K562 (cell line): ENCODE measurements around the gene RIMKLB. TPM values are rescaled to one million over a fixed set of nuclear protein-coding genes. Genes with fewer than 3 reads are reported as not detected.

Source experiments
- ATAC-seq: fragments of 200-7000 bp; cut with Tn5 transposase; 3 replicates; pipeline ENCODE4 v1.9.1; 2020; ENCODE audit warnings: moderate library complexity
- BruUV-seq: library from RNA; stranded (reverse); fragments of 400-500 nt; replicated peaks from 2 replicates; lab custom pipeline; 2021; lab: Mats Ljungman, UMichigan
- CTCF ChIA-PET: fragments of 300-600 bp; formaldehyde crosslinking; extraction: SDS; loops from one replicate; lab custom pipeline; 2021; ENCODE audit warnings: low intra/inter-chr PET ratio; lab: Yijun Ruan, JAX
- POLR2A ChIA-PET: fragments of 300-600, 350-650 bp; sonication (Branson Sonifier 250); formaldehyde crosslinking; extraction: SDS; loops from one replicate; lab custom pipeline; 2021; ENCODE audit warnings: antibody characterized with exemption, inconsistent platforms; lab: Yijun Ruan, JAX
- DNase-seq, 4 experiments: peaks; one replicate each; pipeline versions ENCODE4 v3.0.0 to v3.0.0-alpha.2; 2011 to 2018; ENCODE audit warnings: low spot score in 3 of 4, mixed read lengths in 3 of 4; ENCODE audit errors: extremely low read depth in 1 of 4
- FAIRE-seq: peaks from 2 replicates; lab custom pipeline; 2011; peaks lifted over from hg19 to GRCh38; lab: Jason Lieb, UNC
- H2AFZ ChIP-seq: 2 replicates; pipeline ENCODE4 v1.6.0; 2011; ENCODE audit warnings: low read depth, low read length, control low read depth, inconsistent platforms
- H3K27ac ChIP-seq: fragments of 200-600 bp; 3 replicates; pipeline ENCODE4 v1.8.0; 2011; ENCODE audit warnings: low read depth, mild to moderate bottlenecking, control low read depth, inconsistent platforms, low read length, moderate library complexity, mixed read lengths; ENCODE audit errors: extremely low read depth
- H3K27me3 ChIP-seq, 2 experiments: fragments of 300-600 bp in 1 of 2; 2 replicates in 1 of 2; 3 replicates in 1 of 2; pipeline versions ENCODE4 v1.6.0 to v1.8.0; 2011; ENCODE audit warnings: inconsistent platforms in 2 of 2, low read length in 2 of 2, mild to moderate bottlenecking in 1 of 2, mixed read lengths in 1 of 2, moderate library complexity in 1 of 2; ENCODE audit not compliant: control insufficient read depth in 2 of 2, insufficient read depth in 2 of 2
- H3K36me3 ChIP-seq: fragments of 300-600 bp; 3 replicates; pipeline ENCODE4 v1.8.0; 2011; ENCODE audit warnings: mild to moderate bottlenecking, low read length, inconsistent platforms; ENCODE audit not compliant: control insufficient read depth, insufficient read depth
- H3K4me1 ChIP-seq, 2 experiments: fragments of 200-600 bp in 1 of 2; replicated peaks in 1 of 2; 2 replicates in 1 of 2; 3 replicates in 1 of 2; pipeline versions ENCODE4 v1.5.1 to v1.8.0; 2011; ENCODE audit warnings: inconsistent platforms in 2 of 2, low read length in 2 of 2, mild to moderate bottlenecking in 1 of 2, mixed read lengths in 1 of 2, moderate library complexity in 1 of 2; ENCODE audit not compliant: control insufficient read depth in 2 of 2, insufficient read depth in 2 of 2
- H3K4me2 ChIP-seq: 2 replicates; pipeline ENCODE4 v1.6.1; 2011; ENCODE audit warnings: low read length, control low read depth, inconsistent platforms, mixed read lengths; ENCODE audit not compliant: insufficient read depth
- H3K4me3 ChIP-seq: fragments of 200-600 bp; sonication (generic), shearing (Covaris generic); 2 replicates; pipeline ENCODE4 v1.5.1; 2016; ENCODE audit warnings: control low read depth, inconsistent platforms
- H3K79me2 ChIP-seq: fragments of 200-600 bp; 3 replicates; pipeline ENCODE4 v1.8.0; 2011; ENCODE audit warnings: low read length, inconsistent platforms; ENCODE audit not compliant: control insufficient read depth, insufficient read depth
- H3K9ac ChIP-seq, 2 experiments: 2 replicates each; pipeline versions ENCODE4 v1.6.0 to v1.6.1; 2011; ENCODE audit warnings: low read depth in 2 of 2, low read length in 2 of 2, control low read depth in 1 of 2, inconsistent platforms in 1 of 2, mild to moderate bottlenecking in 1 of 2, mixed read lengths in 1 of 2; ENCODE audit not compliant: insufficient read depth in 1 of 2
- H3K9me1 ChIP-seq: one replicate; pipeline ENCODE4 v1.6.0; 2011; ENCODE audit warnings: inconsistent platforms, mild to moderate bottlenecking, low read length, moderate library complexity; ENCODE audit not compliant: control insufficient read depth, insufficient read depth
- H3K9me3 ChIP-seq: replicated peaks from 2 replicates; pipeline ENCODE4 v1.5.1; 2011; ENCODE audit warnings: low read depth, low read length, inconsistent platforms; ENCODE audit not compliant: control insufficient read depth, insufficient read depth
- H4K20me1 ChIP-seq: replicated peaks from 2 replicates; pipeline ENCODE4 v1.6.1; 2011; ENCODE audit warnings: low read length, inconsistent platforms, mixed read lengths; ENCODE audit not compliant: control insufficient read depth, insufficient read depth
- ELF1 ChIP-seq: fragments of 200-800 bp; sonication (Bioruptor generic); IDR thresholded peaks from 2 replicates; pipeline ENCODE4 v1.6.1; 2016; ENCODE audit warnings: missing genetic modification characterization, missing compliant biosample characterization
- LARP7 ChIP-seq: fragments of 450-650 bp; IDR thresholded peaks from 2 replicates; pipeline ENCODE4 v1.6.1; 2016
- MECOM ChIP-seq: fragments of 250-450 bp; sonication (Bioruptor Pico); IDR thresholded peaks from 2 replicates; pipeline ENCODE4 v1.8.0; 2022; ENCODE audit warnings: inconsistent platforms
- NCOA2 ChIP-seq, 2 experiments: fragments of 450-650 bp; IDR thresholded peaks; 2 replicates each; pipeline ENCODE4 v1.6.1; 2018; ENCODE audit warnings: mild to moderate bottlenecking in 2 of 2, moderate library complexity in 1 of 2; ENCODE audit not compliant: partially characterized antibody in 2 of 2
- RNF219 ChIP-seq: fragments of 250-450 bp; sonication (Bioruptor Pico); IDR thresholded peaks from 2 replicates; pipeline ENCODE4 v1.5.0; 2022; ENCODE audit warnings: mild to moderate bottlenecking
- SIX5 ChIP-seq, 2 experiments: IDR thresholded peaks; 2 replicates each; pipeline ENCODE4 v1.6.1; 2011; ENCODE audit warnings: low read length in 2 of 2, borderline replicate concordance in 1 of 2, low read depth in 1 of 2, mild to moderate bottlenecking in 1 of 2, moderate library complexity in 1 of 2; ENCODE audit not compliant: insufficient read depth in 1 of 2
- SMC3 ChIP-seq: conservative IDR thresholded peaks from 2 replicates; pipeline ENCODE4 v1.6.1; 2011; ENCODE audit warnings: low read depth, low read length, improper control_type of control experiment; ENCODE audit not compliant: insufficient read depth
- ZNF707 ChIP-seq: fragments of 250-450 bp; sonication (Bioruptor Pico); conservative IDR thresholded peaks from 2 replicates; pipeline ENCODE4 v1.8.0; 2022; ENCODE audit warnings: inconsistent platforms, mild to moderate bottlenecking, moderate library complexity
- WGBS: fragments of 100-300 bp; shearing (Covaris generic); methylation state at CpG from one replicate; pipeline ENCODE4 v1.1.6; 2016; ENCODE audit warnings: low coverage, mixed read lengths; ENCODE audit not compliant: insufficient coverage; ENCODE audit errors: missing lambda C conversion rate; 5-methylcytosine and 5-hydroxymethylcytosine counted together
- in situ Hi-C: fragments of 300-500 bp; cut with MboI; formaldehyde crosslinking; loops from 4 replicates; pipeline ENCODE4 v1.15.0; 2018; ENCODE audit warnings: inconsistent platforms, mixed read lengths
- intact Hi-C: fragments of 100-400 bp; cut with micrococcal nuclease; formaldehyde crosslinking; loops from 2 replicates; pipeline ENCODE4 v1.14.2; 2022
- polyA plus RNA-seq, 8 experiments: library from polyadenylated mRNA; depleted of rRNA in 4 of 8; stranded (reverse) in 5 of 8; unstranded in 3 of 8; fragments of >200 nt; fragmentation: Nextera tagmentation in 2 of 8; fragmentation: Illumina TruSeq in 1 of 8; extraction: Ambion mirVana in 2 of 8; extraction: Trizol in 1 of 8; gene quantifications; 2 replicates each; pipeline versions ENCODE4 v1.2.1 to v1.2.3, GENCODE V29; 2011 to 2014; ENCODE audit warnings: inconsistent platforms in 1 of 8, missing spikeins in 1 of 8
- total RNA-seq, 7 experiments: library from RNA; depleted of rRNA in 6 of 7; stranded (reverse); fragments of >200 nt in 6 of 7; fragmentation: Illumina TruSeq in 2 of 7; extraction: Trizol in 2 of 7; gene quantifications; 2 replicates each; pipeline versions ENCODE4 v1.2.1 to v1.2.3, GENCODE V29; 2011 to 2021; ENCODE audit warnings: low replicate concordance in 1 of 7

RIMKLB gene
- total and polyA plus RNA-seq, 9 of the 15 experiments (the other 6 are each of a cell fraction or from before 2014, with no cell fraction given): 6.5 to 22.8 (median 17.2) TPM

DNA sequence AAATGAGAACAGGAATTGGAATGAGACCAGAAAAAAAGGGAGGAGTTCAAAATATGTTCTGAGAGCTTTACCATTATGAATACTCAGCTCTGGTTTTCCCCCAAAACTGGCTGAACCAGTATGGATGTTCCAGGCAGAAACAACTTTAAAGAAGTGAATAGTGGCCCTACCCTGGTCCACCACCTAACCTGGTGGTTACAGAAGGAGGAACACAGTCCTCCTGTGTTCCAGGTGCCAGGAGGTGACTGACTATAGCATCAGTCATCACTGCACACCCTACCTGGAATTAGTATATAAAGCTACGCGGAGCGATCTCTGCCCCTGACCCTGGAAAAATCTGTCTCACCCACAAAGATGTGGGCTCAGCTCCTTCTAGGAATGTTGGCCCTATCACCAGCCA is 124.5 kb downstream of the RIMKLB start, which contains the start of gene A2ML1:
TSS of gene A2ML1 (plus strand) at position 324 of the 400 bp plus-strand sequence. CDS start at position 355, 31 bp downstream.
- Histone ChIP-seq H3K27me3 (no peaks in the 10 kb centered on the region), H3K4me2 (no peak within 1 kb of the TSS), H4K20me1 (no peaks in the 10 kb centered on the region), H3K36me3 (no peaks in the 10 kb centered on the region), H3K4me3 (no peak within 1 kb of the TSS), H3K27ac (no peak within 1 kb of the TSS), H3K9ac (no peak within 1 kb of the TSS), H3K9me3 (no peaks in the 10 kb centered on the region), H3K4me1 (peaks cover 0 to 2% of the 10 kb centered on the region in 2 experiments; a peak in 4 of 5 replicates), H2AFZ (peak within 1 kb of the TSS; percentile 78), H3K9me1 (no peaks in the 10 kb centered on the region), H3K79me2 (no peaks in the 10 kb centered on the region)
- ChIA-PET CTCF (no interaction called here), POLR2A (no interaction called here)
- BruUV-seq: no TSS peak
- no peak for DNase-seq
- WGBS: 93% methylated on average over 3 of the region's 3 CpGs
- in situ Hi-C loops: loop anchor here (5.0 kb wide), 1 partner anchor 140 kb away; no protein-coding TSS in a partner anchor
- intact Hi-C loops: loop anchor here (2.0 to 10.0 kb wide), 3 partner anchors 41 to 277 kb away; no protein-coding TSS in a partner anchor
- TF ChIP-seq LARP7: no peak
- no peak for TF ChIP-seq SMC3
- no peak for TF ChIP-seq SIX5 (IDR thresholded peaks at IDR 0.05; ENCODE audit: borderline replicate concordance in 1 of 2, insufficient read depth in 1 of 2, low read depth in 1 of 2, low read length in 2 of 2)
- TF ChIP-seq ZNF707: no peak
- no peak for TF ChIP-seq RNF219 (CRISPR knock-in tag)
- no peak for TF ChIP-seq MECOM
- TF ChIP-seq NCOA2 (IDR thresholded peaks at IDR 0.05; ENCODE audit: partially characterized antibody in 2 of 2): no peak
- no peak for TF ChIP-seq ELF1 (tag)
- FAIRE-seq: no peak
- no peak for ATAC-seq
